HG03135 (cell line): ENCODE results near the gene STIM1.

Experiments
- ATAC-seq: cut with Tn5 transposase; IDR thresholded peaks from one replicate; pipeline ENCODE4 v1.9.1; 2021; ENCODE audit warnings: mild to moderate bottlenecking, moderate library complexity; ENCODE audit not compliant: unreplicated experiment

Gene STIM1

DNA sequence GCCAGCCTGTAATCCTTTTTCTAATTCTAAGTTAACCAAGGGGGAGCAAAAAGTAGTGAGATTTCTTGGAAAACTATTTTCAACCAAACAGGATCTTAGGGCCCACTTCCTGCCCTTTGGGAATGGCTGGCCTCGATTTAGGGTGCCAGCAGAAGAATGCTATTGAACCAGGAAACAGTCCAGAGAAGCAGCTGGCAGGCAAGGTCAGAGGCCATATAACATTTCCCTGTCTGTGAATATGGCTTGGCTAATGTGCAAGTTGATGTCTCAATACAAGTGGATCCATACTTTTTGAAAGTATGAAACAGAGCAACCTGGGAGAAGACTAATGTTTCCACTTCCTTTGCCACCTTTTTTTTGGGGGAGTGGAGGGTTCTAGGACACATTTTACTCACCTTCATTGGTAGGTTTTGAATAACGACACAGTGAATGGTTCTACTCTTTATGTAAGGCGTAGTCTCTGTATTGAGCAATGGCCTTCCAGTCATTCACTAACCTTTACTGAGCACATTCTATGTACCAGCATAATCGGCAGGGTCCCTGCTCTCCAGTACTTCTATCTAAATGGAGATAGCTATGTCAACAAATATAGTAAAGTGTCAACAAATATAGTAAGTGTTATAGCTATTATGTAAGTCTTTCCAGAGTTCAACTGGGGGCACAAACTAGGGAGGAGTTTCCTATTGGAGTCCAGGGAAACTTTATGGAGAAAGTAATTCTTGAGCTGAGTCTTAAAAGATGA is 204.9 kb downstream of the STIM1 start:
- no peak for ATAC-seq

- ATAC-seq: no peak
These were observed 206.2 kb downstream of the STIM1 start for GRCh38 chr11:4061700-4062099.

DNA sequence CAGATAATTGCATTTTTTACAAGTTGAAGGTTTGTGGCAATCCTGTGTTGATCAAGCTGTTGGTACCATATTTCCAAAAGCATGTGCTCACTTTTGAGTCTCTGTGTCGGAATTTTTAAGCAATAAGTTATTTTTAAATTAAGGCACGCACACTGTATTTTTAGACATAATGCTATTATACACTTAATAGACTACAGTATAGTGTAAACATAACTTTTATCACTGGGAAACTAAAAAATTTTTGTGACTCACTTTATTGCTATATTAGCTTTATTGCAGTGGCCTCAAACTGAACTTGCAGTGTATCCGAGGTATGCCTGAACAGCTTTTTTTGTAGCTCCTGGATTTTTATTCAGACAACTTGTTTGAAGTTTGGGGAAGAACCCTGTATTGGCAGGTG is 207.9 kb downstream of the STIM1 start:
- ATAC-seq: no peak

GRCh38 chr11:4064278-4064955 is 209.0 kb downstream of the STIM1 start:
- ATAC-seq: no peak

- no peak for ATAC-seq
These were observed 209.6 kb downstream of the STIM1 start for GRCh38 chr11:4065086-4065485.

- ATAC-seq: no peak
These were observed 210.3 kb downstream of the STIM1 start for GRCh38 chr11:4065601-4066377.

DNA sequence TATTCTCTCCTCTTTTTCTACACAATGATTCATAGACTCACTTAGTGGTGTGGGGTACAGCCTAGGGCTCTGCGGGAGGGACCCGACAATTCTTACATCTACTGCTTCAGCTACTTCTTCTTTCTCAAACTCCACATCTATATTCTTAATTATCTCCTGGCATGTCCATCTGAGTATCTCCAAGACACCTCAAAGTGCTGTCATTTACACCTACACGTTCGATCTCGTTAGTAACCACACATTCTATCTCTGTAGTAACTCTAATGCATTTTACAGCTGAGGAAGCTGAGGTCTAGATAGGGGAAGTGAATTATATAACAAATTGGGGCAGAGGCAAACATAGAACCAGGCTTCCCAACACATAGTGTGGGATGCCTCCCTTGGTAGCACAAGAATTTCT is 211.4 kb downstream of the STIM1 start:
- ATAC-seq: no peak

DNA sequence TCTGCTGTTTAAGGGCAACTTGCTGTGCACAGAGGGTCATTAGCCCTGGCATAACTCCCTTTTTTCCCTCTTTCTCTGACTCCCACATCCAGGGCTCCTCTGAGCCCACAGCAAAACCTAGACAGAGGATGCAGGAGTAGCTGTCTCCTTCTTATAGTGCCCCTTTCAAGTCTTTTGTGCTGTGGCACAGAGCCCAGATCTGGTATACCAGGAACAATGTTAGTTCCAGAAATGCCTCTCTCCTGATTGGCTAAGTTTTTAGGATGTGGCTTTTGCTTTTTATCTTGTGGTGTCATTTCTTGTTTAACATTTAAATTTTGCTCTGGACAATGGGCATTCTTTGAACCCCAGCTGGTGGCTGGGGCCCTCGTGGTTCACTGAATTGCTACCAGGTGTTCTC is 213.5 kb downstream of the STIM1 start:
- no peak for ATAC-seq

DNA sequence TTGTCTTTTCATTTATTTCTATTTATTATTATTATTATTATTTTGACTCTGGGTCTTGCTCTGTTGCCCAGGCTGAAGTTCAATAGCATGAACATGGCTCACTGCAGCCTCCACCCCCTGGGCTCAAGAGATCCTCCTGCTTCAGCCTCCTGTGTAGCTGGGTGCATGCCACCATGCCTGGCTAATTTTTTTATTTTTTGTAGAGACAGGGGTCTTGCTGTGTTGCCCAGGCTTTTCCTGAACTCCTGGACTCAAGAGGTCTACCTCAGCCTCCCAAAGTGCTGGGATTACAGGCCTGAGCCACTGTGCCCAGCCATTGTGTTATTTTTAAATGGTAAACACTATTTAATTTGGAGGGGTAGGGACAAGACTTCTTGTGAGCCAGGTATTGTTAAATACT is 215.9 kb downstream of the STIM1 start:
- ATAC-seq: no peak

DNA sequence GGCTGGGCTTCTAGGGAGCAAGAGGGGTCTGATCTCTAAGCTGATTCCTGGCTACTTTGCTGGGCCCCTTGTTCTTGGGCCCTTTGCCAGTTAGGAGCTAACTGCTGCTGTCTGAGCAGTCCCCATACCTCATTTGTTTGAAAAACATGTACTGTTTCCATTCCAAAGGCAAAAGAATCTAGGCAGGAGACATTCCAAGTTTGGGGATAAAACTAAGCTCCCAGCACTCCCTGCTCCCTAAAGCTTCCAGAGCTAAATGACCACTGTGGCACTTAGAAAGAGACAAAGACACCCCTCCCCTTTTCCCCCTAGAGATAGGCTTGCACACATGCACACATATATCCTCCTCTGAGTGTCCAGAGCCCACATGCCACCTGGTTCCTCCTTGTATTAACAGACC is 216.4 kb downstream of the STIM1 start:
- no peak for ATAC-seq

DNA sequence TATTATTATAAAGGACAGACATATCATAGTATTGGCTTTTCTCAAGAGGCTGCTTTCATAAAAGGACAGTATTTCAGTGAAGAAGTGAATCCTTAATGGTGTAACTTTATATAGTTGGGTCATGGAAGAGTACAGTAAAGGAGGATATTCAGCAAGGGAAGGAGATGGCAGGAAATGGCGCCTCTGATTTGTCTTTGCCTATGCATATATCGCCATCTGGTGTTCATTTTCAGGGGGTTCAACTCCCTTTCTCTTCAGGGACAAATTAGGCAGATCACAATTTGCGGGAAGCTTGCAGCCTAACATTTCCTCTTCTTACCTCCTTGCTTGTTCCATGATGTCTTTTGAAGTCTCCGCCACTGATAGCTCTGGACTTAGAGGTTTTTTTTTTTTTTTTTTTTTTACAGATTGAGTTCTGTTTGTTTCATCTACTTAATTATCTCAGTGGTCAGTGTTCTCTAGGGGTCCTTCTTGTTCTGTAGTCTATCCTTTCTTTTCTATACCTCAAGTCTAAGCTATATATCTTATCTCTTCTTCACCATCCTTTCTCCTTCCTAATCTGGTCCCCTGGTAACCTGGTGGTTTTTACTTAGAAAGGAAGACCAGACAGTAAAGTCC is 217.3 kb downstream of the STIM1 start:
- no peak for ATAC-seq

DNA sequence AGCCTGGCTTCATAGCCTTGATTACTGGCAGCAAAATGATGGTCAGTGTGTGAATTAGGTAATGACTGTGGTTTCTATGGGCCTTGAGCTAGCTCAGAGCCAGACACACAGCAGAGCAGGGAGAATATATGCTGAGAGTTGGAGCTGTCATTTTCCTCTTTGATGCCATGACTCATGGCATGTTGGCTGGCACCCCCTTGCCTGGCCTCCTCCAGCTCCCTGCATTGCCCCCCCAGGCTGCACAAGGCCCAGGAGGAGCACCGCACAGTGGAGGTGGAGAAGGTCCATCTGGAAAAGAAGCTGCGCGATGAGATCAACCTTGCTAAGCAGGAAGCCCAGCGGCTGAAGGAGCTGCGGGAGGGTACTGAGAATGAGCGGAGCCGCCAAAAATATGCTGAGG is 218.8 kb downstream of the STIM1 start:
- no peak for ATAC-seq

GRCh38 chr11:4076774-4077173 is 221.3 kb downstream of the STIM1 start:
- no peak for ATAC-seq

DNA sequence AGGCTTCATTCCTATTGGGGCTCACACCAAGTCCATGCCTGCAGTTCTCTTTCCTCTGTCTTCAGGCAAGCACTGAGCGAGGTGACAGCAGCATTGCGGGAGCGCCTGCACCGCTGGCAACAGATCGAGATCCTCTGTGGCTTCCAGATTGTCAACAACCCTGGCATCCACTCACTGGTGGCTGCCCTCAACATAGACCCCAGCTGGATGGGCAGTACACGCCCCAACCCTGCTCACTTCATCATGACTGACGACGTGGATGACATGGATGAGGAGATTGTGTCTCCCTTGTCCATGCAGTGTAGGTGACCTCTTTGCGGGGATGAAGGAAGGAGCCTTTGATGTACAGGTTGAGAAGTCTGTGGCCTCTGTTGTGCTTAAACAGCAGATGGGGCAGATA is 227.7 kb downstream of the STIM1 start:
- ATAC-seq: no peak

GRCh38 chr11:4084406-4085125 is 229.1 kb downstream of the STIM1 start:
- ATAC-seq: no peak

- no peak for ATAC-seq
These were observed 230.1 kb downstream of the STIM1 start for GRCh38 chr11:4085575-4085974.

GRCh38 chr11:4086575-4087353 is 231.3 kb downstream of the STIM1 start:
- no peak for ATAC-seq

- no peak for ATAC-seq
These were observed 232.1 kb downstream of the STIM1 start for GRCh38 chr11:4087551-4087950.

GRCh38 chr11:4090258-4090657 is 234.8 kb downstream of the STIM1 start:
- ATAC-seq: no peak

- ATAC-seq: no peak
These were observed 236.6 kb downstream of the STIM1 start for GRCh38 chr11:4092026-4092425.
